ENCODE results near the gene CLHC1.
"Not testable (repeated sequence)": the region's sequence is repeated elsewhere in the genome, so short reads cannot be mapped to it uniquely, and the experiment has no call there.

CLHC1 gene

GRCh38 chr2:55152475-55153412, 79.3 kb downstream of the CLHC1 start:
- DNase-seq, result peak; percentile 19

DNA sequence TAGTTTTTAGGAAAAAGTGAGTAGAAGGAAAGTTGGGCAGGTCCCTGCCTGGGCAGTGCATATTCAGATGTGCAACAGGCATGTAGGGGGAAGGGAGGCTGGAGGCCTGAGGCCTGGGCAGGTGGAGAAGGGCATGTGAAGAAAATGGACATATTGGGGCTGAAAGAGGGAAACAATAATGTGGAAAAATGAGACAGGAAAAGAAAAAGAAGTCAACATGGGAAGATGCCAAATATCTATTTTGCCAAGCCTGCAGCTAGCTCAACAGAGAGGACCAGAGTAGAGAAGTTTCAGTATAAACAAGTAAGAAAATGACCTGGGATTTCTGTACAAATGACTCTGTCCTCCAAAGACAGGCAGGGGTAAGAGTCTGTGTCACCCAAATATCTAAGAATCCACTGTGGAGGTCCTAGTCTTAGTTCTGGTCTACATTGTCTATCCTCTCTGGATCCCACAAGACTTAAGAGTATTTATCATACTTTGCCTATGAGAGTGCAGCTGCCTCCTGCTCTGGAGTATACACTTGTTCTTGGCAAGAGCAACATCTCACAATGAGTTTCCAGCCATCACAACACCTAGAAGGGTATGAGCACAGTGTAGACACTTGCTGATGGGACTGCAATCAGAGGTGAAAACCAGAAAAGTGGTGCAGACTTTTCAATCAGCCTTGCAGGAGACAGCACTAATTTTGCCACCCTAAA, 80.2 kb downstream of the CLHC1 start:
- DNase-seq, result no peak

- DNase-seq, result no peak
Observed at GRCh38 chr2:55150834-55151233, 81.3 kb downstream of the CLHC1 start.

DNA sequence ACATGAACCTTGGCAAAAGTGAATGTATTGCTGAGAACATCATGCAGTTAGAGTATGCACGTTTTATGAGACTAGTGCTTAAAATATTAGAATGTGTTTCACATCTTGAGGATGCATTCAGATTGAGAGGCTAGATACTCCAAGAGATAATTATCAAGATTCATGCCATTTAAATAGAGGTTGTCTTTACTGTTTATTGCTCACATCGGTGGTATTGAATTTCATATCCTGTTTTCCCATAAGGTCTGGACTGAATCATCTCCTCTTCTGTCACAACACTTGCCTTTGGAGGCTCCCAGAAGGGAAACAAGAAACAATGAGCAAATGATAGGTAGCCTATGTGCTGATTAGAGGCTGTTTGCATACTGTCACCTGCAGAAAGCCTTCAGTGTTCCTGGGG, 83.8 kb downstream of the CLHC1 start:
- DNase-seq, result no peak

GRCh38 chr2:55147531-55147930, 84.6 kb downstream of the CLHC1 start:
- DNase-seq, result no peak

GRCh38 chr2:55147041-55147440, 85.1 kb downstream of the CLHC1 start:
- no peak for DNase-seq

DNA sequence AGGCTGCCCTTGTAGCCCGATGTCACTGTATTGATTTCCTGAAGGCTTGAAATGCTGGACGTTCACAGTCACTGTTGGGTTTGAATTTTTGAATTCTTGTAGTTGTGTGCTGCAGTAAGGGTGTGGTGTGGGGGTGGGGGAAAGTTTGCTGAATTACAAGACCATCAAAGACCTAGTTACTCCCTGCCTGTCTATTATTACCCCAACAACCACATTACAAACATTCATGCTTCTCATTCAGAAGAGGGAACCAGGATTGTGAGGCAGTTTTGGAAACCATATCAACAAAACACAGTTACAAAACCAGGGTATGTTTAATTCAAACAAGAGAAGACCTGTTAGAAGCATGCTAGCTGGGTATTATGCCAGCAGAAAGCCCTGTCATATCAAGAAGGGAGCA, 85.8 kb downstream of the CLHC1 start:
- no peak for DNase-seq

DNA sequence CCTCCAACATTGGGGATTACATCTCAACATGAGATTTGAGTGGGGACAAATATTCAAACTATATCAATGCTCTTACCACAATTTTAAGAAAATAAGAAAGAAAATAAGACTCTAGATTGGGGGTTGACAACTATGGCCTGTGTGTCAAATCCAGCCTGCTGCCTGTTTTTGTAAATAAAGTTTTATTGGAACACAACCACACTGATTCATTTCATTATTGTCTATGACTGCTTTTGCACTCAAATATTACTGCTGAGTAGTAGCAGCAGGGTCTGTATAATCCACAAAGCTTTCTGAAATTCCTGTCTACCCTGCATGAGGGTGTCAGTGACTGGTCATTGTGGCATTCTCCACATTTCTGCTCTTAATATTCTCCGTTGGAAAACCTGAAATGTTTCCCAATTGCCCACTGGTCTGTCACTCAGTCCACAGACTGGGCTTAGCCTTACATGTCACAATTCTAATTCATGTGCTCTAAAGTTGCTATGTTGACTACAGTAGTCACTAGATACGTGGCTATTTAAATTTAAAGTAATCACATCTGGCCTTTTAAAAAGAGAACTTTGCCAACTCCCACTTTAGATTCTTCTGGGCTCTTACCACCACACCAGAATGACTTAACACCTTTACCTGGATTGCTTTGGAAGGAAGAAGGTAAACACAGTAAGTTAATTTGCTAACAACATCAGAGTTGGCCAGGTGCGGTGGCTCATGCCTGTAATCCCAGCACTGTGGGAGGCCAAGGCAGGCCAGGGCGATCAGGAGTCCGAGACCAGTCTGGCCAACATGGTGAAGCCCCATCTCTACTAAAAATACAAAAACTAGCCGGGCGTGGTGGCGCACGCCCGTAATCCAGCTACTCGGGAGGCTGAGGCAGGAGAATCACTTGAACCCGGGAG, 86.9 kb downstream of the CLHC1 start:
- DNase-seq, result no peak

GRCh38 chr2:55143706-55144105, 88.4 kb downstream of the CLHC1 start:
- DNase-seq, result not testable (repeated sequence)

- DNase-seq, result no peak
Observed at GRCh38 chr2:55142518-55142917, 89.6 kb downstream of the CLHC1 start.

DNA sequence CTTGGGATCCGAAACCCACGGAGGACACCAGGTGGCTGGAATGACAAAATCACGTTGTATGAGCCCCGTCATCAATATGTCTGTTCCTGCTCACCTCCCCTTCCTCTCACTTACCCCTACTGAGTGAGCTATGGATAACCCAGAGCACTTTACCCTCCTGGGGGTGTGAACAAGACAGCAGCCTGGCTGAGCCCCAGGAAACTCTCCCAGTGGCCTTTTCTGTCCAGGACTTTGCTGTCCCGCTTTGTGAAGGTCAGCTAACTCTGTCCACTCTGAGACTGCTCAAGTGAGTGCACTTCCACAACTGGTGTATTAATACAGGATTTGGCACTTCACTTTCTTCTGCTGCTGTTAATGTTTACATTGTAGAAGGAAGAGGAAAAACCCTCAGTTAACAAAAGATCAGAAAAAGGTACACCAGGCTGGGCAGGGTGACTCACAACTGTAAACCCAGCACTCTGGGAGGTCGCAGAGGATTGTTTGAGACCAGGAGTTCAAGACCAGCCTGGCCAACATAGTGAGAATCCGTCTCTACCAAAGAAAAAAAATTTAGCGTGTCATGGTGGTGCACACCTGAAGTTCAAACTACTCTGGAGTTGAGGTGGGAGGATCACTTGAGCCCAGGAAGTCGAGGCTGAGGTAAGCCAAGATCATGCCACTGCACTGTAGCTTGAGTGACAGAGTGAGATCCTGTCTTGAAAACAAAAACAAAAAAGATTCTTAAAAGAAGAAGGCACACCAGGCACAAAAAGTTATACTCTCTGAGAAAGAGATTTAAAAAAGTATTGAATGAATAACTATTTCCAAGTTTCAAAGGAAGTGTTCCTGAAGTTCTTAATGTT, 90.3 kb downstream of the CLHC1 start:
- no peak for DNase-seq

GRCh38 chr2:55140316-55141219, 91.5 kb downstream of the CLHC1 start:
- peak; percentile 45 for DNase-seq

GRCh38 chr2:55139305-55139704, 92.8 kb downstream of the CLHC1 start:
- no peak for DNase-seq

GRCh38 chr2:55138882-55139229, 93.2 kb downstream of the CLHC1 start:
- DNase-seq, result no peak

- DNase-seq, result no peak
Observed at GRCh38 chr2:55138014-55138881, 93.8 kb downstream of the CLHC1 start.

DNA sequence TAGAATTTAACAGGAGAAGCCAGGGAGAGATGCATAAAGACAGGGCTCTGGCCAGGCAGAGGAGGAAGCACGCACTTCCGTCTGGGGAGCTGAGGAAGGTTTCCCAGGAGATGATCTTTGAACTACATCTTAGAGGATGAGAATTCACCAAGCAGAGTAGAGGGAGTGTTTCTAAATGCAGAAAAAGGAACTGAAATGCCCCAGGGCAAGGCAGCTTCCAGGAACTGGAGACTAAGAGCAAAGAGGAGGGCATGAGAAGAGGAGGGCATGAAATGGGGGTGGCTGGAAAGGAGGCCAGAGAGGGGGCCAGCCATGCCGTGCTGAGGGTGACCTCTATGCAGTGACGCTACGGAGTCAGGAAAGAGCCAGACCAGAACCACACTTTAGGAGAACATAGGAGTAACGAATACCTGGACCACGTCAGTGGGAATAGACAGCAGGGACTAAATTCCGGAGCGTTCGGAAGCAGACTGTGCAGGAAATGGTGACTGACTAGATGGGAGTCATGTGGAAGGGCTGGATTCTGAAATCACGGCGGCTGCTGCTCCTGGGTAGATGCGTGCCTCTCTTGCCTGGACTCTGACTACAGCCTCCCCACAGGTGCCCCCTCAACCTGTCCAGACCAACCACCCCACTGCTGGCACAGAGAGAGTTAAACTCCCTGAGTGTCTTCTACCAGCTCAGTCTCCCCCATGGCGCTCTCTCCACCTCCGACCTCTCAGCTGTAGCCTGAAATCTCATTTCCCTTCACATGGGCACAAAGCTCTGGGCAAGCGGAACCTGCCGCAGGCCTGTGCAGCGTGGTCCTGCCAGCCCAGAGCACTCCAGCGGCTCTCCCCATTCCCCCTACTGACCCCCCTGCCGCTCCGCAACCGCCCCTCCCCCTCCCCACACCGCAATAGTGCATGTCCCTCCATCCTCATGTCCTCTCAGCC, 94.8 kb downstream of the CLHC1 start:
- DNase-seq, result peak; percentile 41

- no peak for DNase-seq
Observed at GRCh38 chr2:55136138-55136541, 96.0 kb downstream of the CLHC1 start.

- no peak for DNase-seq
Observed at GRCh38 chr2:55135491-55135890, 96.6 kb downstream of the CLHC1 start.

DNA sequence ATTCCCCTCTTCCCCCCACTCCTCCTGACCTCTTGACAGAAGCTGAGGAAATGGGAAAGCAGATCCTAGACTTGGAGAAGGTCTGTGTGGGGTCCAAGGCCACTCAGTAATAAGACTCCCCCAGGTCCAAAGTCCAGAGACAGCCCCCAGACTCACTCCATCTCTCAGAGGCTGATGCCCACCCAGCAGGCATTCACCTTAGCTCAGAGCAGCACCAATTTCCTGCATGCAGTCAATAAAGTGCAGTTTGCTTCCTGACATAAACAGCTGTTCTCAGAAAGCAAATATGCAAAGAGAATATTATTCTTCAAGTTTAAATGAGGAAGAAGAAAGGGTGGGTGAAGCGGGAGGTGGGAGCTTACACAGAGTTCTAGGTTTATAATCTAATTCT, 97.8 kb downstream of the CLHC1 start:
- DNase-seq, result no peak

Data from GF-D8 (cell line).